Keratinocyte (primary cell): ENCODE results near the gene AMY1C. TPM values are rescaled to one million over a fixed set of nuclear protein-coding genes. Genes with fewer than 3 reads are reported as not detected.

Source experiments
- DNase-seq: peaks from one replicate; pipeline ENCODE4 v3.0.0-alpha.2; 2011; ENCODE audit warnings: low read depth, missing footprints, low spot score
- FAIRE-seq: peaks from 2 replicates; lab custom pipeline; 2011; peaks lifted over from hg19 to GRCh38; lab: Jason Lieb, UNC
- H2AFZ ChIP-seq: 2 replicates; pipeline ENCODE4 v1.6.0; 2012; ENCODE audit warnings: low read length, control low read depth, inconsistent platforms; ENCODE audit not compliant: control insufficient read depth
- H3K27ac ChIP-seq: 2 replicates; pipeline ENCODE4 v1.5.1; 2011; ENCODE audit warnings: low read length; ENCODE audit not compliant: control insufficient read depth, insufficient read depth
- H3K27me3 ChIP-seq: 3 replicates; pipeline ENCODE4 v1.6.0; 2011; ENCODE audit warnings: low read length; ENCODE audit not compliant: control insufficient read depth, insufficient read depth; ENCODE audit errors: extremely low read depth
- H3K36me3 ChIP-seq, 2 experiments: 2 replicates in 1 of 2; 3 replicates in 1 of 2; pipeline ENCODE4 v1.5.1; 2011; ENCODE audit warnings: low read length in 2 of 2, mild to moderate bottlenecking in 1 of 2; ENCODE audit not compliant: control insufficient read depth in 2 of 2, insufficient read depth in 2 of 2; ENCODE audit errors: extremely low read depth in 1 of 2
- H3K4me1 ChIP-seq: 3 replicates; pipeline ENCODE4 v1.5.1; 2011; ENCODE audit warnings: low read length; ENCODE audit not compliant: control insufficient read depth, insufficient read depth; ENCODE audit errors: extremely low read depth
- H3K4me2 ChIP-seq: 3 replicates; pipeline ENCODE4 v1.6.0; 2011; ENCODE audit warnings: low read depth, low read length; ENCODE audit not compliant: control insufficient read depth, insufficient read depth; ENCODE audit errors: extremely low read depth
- H3K4me3 ChIP-seq, 3 experiments: fragments of 200-600 bp in 1 of 3; sonication (generic) in 1 of 3; 2 replicates in 2 of 3; 3 replicates in 1 of 3; pipeline ENCODE4 v1.5.1; 2011 to 2016; ENCODE audit warnings: low read length in 3 of 3, mild to moderate bottlenecking in 3 of 3, control low read depth in 2 of 3, inconsistent platforms in 1 of 3, low read depth in 1 of 3, mixed read lengths in 1 of 3, mixed run types in 1 of 3, moderate library complexity in 1 of 3; ENCODE audit not compliant: control insufficient read depth in 2 of 3, insufficient read depth in 2 of 3; ENCODE audit errors: extremely low read depth in 1 of 3
- H3K79me2 ChIP-seq: 2 replicates; pipeline ENCODE4 v1.6.0; 2012; ENCODE audit warnings: low read length; ENCODE audit not compliant: control insufficient read depth, insufficient read depth
- H3K9ac ChIP-seq: 3 replicates; pipeline ENCODE4 v1.6.0; 2011; ENCODE audit warnings: low read length; ENCODE audit not compliant: control insufficient read depth, insufficient read depth; ENCODE audit errors: extremely low read depth
- H3K9me1 ChIP-seq: 3 replicates; pipeline ENCODE4 v1.6.0; 2011; ENCODE audit warnings: low read length; ENCODE audit not compliant: control insufficient read depth, insufficient read depth; ENCODE audit errors: extremely low read depth
- H3K9me3 ChIP-seq: 2 replicates; pipeline ENCODE4 v1.5.1; 2012; ENCODE audit warnings: low read depth, low read length; ENCODE audit not compliant: control insufficient read depth
- H4K20me1 ChIP-seq: 3 replicates; pipeline ENCODE4 v1.6.0; 2011; ENCODE audit warnings: low read length; ENCODE audit not compliant: control insufficient read depth, insufficient read depth; ENCODE audit errors: extremely low read depth
- EZH2 ChIP-seq: IDR thresholded peaks from one replicate; pipeline ENCODE4 v1.6.1; 2012; ENCODE audit warnings: inconsistent platforms, mild to moderate bottlenecking, low read length, moderate library complexity
- dilution Hi-C: fragments of 300-500 bp; cut with MboI; formaldehyde crosslinking; loops from one replicate; pipeline ENCODE4 v1.7.0; 2020; ENCODE audit warnings: low sequenced_read_pairs; ENCODE audit not compliant: extremely low pct_ligation_motif_present
- polyA plus RNA-seq, 5 experiments: library from polyadenylated mRNA; depleted of rRNA in 3 of 5; stranded (reverse) in 3 of 5; stranded (forward) in 1 of 5; unstranded in 1 of 5; fragments of >200 nt; gene quantifications; 1 replicate in 1 of 5; 2 replicates in 3 of 5; 3 replicates in 1 of 5; pipeline versions ENCODE4 v1.2.1 to v1.2.3, GENCODE V29; 2011 to 2012; ENCODE audit warnings: missing spikeins in 2 of 5, low read depth in 1 of 5, low replicate concordance in 1 of 5
- TF ChIP-seq, protein P1 (sequence below), 3 experiments: IDR thresholded peaks in 1 of 3; conservative IDR thresholded peaks in 1 of 3; optimal IDR thresholded peaks in 1 of 3; 2 replicates in 2 of 3; 3 replicates in 1 of 3; pipeline versions ENCODE3 to v1.5.1; 2011; ENCODE audit warnings: low read length in 3 of 3, mild to moderate bottlenecking in 3 of 3, moderate library complexity in 2 of 3, control low read depth in 1 of 3, inconsistent platforms in 1 of 3; ENCODE audit not compliant: insufficient read depth in 2 of 3; ENCODE audit errors: extremely low read depth in 1 of 3

AMY1C gene
- polyA plus RNA-seq, 1 donor (not counting 4 experiments of a cell fraction or from before 2014, with no cell fraction given), result not detected

DNA sequence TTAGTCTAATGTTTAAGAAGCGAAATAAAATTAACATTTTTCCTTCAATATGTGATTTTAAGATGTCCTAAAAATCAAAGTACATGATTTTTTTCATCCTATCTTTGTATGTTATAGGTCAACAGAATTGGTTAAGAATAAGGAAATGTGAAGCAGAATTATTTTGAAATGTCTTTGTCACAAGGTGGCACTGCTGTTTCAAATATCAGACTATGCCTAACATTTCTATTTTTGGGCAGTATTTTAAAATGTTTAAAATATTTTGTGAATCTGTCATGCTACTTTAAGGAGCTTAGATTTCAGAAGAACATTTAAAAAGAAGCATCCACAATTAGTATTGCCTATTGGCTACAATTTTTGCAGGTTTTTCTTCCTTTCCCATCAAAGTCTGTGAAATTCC is 38.7 kb downstream of the AMY1C start:
- H3K4me3 ChIP-seq, result no peak overlapping the region
- no peaks in the 10 kb centered on the region for H4K20me1 ChIP-seq
- DNase-seq (no peak), FAIRE-seq (no peak)
- H3K36me3 ChIP-seq, result no peaks in the 10 kb centered on the region
- H3K9me1 ChIP-seq, result no peaks in the 10 kb centered on the region
- no peaks in the 10 kb centered on the region for H3K4me1 ChIP-seq
- H3K9me3 ChIP-seq, result no peaks in the 10 kb centered on the region
- TF ChIP-seq EZH2, result no peak
- TF ChIP-seq, protein P1, sequence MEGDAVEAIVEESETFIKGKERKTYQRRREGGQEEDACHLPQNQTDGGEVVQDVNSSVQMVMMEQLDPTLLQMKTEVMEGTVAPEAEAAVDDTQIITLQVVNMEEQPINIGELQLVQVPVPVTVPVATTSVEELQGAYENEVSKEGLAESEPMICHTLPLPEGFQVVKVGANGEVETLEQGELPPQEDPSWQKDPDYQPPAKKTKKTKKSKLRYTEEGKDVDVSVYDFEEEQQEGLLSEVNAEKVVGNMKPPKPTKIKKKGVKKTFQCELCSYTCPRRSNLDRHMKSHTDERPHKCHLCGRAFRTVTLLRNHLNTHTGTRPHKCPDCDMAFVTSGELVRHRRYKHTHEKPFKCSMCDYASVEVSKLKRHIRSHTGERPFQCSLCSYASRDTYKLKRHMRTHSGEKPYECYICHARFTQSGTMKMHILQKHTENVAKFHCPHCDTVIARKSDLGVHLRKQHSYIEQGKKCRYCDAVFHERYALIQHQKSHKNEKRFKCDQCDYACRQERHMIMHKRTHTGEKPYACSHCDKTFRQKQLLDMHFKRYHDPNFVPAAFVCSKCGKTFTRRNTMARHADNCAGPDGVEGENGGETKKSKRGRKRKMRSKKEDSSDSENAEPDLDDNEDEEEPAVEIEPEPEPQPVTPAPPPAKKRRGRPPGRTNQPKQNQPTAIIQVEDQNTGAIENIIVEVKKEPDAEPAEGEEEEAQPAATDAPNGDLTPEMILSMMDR (optimal IDR thresholded peaks at IDR 0.05 in 1 of 3, IDR thresholded peaks at IDR 0.05 in 1 of 3, conservative IDR thresholded peaks at IDR 0.05 in 1 of 3; ENCODE audit: extremely low read depth in 1 of 3, insufficient read depth in 2 of 3, low read length in 3 of 3), result no peak
- no peak overlapping the region for H3K4me2 ChIP-seq
- no peaks in the 10 kb centered on the region for H3K27me3 ChIP-seq
- H2AFZ ChIP-seq, result no peak overlapping the region
- dilution Hi-C loops, result no loop called here
- H3K27ac ChIP-seq, result no peak overlapping the region
- no peak overlapping the region for H3K9ac ChIP-seq
- H3K79me2 ChIP-seq, result no peaks in the 10 kb centered on the region

DNA sequence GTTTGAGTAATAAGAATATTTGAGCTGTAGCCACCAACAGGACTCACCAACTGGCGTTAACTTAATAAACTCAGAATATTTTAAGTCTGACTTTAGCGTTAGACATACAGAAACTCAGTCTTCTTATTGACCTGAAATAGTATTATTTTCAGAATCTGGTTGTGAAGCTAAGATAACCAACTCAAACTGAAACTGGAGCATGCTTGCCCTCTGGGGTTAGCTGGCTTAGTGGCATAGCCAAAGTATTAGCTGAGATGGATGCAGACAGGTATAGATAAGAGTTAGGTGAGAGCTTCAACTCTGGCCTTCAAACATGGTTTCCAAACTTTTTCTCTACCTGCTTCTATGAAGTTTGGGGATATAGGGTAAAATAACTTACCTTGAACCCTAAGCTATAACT is 40.5 kb downstream of the AMY1C start:
- H3K4me3 ChIP-seq, result no peak overlapping the region
- no peaks in the 10 kb centered on the region for H3K9me3 ChIP-seq
- H4K20me1 ChIP-seq, result no peaks in the 10 kb centered on the region
- TF ChIP-seq, protein P1 (optimal IDR thresholded peaks at IDR 0.05 in 1 of 3, IDR thresholded peaks at IDR 0.05 in 1 of 3, conservative IDR thresholded peaks at IDR 0.05 in 1 of 3; ENCODE audit: extremely low read depth in 1 of 3, insufficient read depth in 2 of 3, low read length in 3 of 3), result no peak
- no peak for TF ChIP-seq EZH2
- H3K27ac ChIP-seq, result no peak overlapping the region
- H3K9ac ChIP-seq, result no peak overlapping the region
- no peaks in the 10 kb centered on the region for H3K36me3 ChIP-seq
- H3K4me1 ChIP-seq, result no peaks in the 10 kb centered on the region
- H3K4me2 ChIP-seq, result no peak overlapping the region
- no peak overlapping the region for H2AFZ ChIP-seq
- dilution Hi-C loops, result no loop called here
- no peaks in the 10 kb centered on the region for H3K9me1 ChIP-seq
- FAIRE-seq (no peak), DNase-seq (no peak)
- no peaks in the 10 kb centered on the region for H3K79me2 ChIP-seq
- H3K27me3 ChIP-seq, result no peaks in the 10 kb centered on the region

Other genes starting within 250 kb of the AMY1C start
- 10.4 to 26.6 TPM (median 19.6 TPM) in 3 replicates for gene RNPC3, start 224.2 kb upstream of the AMY1C start, polyA plus RNA-seq
- gene AMY2B, start 178.3 kb upstream of the AMY1C start, polyA plus RNA-seq, result 1.7 to 11.0 TPM (median 9.9 TPM) in 3 replicates
- gene AMY2A, start 132.5 kb upstream of the AMY1C start, polyA plus RNA-seq, result not detected in 3 replicates
- not detected in 3 replicates for gene AMY1A, start 94.1 kb upstream of the AMY1C start, polyA plus RNA-seq
- not detected in 3 replicates for gene AMY1B, start 53.7 kb upstream of the AMY1C start, polyA plus RNA-seq